ENCODE results near the gene WDR35. TPM values are rescaled to one million over a fixed set of nuclear protein-coding genes. Genes with fewer than 3 reads are reported as not detected.

The WDR35 gene
- total RNA-seq, 1 donor from 2014 or later = 25.7 TPM

DNA sequence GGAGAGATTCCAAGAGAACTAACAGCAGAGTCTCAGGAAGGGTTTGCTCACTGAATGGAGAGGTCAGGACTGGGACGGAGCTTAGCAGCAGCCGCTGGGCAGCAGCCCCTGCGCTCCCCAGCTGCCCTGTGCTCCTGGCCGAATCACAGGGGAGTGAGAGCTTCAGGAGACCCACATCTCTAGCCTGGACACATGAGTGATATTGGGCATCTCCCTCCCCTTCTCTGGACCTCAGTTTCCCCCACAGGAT is 22.1 kb upstream of the WDR35 start:
- DNase-seq (ENCODE audit: low spot score in 2 of 2) (no peak), FAIRE-seq (no peak)

DNA sequence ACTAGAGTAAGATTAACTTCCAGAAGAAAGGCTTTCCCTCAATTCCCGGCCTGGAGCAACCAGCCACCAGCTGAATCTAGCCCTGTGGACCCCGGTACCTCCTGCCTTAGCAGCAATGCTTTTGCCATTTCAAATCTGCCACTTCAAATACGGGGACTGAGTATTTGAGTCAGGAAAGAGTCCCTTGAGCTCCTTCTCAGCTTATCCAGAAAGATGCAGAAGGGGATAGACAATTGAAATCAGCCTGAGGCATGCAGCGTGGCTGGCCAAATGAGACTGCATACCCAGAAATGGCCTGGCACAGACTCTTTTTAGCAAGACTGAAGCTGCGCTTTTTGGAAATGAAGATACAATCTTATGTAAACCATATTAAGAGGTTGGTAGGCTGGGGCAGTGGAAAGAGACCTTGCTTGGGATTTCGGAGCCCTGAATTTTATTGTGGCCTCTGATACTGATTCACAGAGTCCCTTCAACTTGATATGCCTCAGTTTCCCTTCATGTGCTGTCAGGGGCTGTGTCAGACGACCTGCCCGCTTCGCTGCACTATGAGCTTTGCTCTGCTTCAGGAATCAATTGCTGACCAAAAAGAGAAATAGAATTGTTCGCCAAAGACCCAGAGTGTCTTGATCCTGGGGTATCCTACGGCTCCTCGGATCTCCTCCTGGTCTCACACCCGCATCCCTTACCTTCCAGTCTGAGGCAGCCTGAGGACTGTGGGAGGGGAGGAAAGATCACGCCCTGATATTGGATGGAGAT is 21.5 kb upstream of the WDR35 start:
- DNase-seq (ENCODE audit: low spot score in 2 of 2) (no peak), FAIRE-seq (no peak)

DNA sequence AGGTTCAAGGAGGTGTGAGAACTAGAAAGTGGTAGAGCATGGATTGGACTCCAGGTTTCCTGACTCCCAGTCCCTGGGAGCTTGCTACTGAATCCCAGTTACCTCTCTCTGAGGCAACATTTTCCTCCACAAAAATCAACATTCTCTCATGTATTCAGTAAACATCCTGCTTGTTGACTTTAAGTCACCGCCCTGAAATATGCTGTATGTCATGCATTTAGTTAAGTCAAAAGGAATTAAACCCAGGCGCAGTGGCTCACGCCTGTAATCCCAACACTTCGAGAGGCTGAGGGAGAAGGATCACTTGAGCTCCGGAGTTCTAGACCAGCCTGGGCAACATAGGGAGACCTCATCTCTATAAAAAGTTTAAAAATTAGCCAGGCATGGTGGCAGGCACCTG is 18.8 kb upstream of the WDR35 start:
- FAIRE-seq = no peak
- DNase-seq (ENCODE audit: low spot score in 2 of 2) = no peak

DNA sequence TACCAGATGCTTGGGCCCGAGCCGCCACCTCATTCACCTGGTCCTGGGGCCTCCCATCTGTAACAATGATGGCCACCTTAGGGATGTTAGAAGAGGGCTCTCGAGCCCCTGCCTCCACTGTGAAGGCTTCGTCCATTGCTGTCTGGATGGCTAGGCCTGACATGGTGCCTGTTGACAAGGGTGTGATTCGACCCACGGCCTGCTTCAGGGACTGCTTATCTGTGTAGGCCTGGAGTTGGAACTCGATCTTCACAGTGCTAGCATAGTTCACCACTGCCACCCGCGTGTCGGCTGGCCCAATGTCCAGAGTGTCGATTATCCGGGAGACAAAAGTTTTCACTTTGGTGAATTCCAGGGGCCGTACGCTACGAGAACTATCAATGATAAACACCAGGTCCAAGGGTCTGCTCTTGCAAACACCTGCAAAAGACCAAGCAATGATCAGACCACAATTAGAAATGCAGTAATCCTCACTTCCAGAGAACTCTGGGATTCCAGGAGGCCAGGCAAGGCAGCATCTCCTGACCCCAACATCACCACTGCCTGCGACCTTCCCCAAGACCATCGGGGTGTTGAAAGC is 16.1 kb upstream of the WDR35 start:
- FAIRE-seq (no peak), DNase-seq (ENCODE audit: low spot score in 2 of 2) (no peak)

DNA sequence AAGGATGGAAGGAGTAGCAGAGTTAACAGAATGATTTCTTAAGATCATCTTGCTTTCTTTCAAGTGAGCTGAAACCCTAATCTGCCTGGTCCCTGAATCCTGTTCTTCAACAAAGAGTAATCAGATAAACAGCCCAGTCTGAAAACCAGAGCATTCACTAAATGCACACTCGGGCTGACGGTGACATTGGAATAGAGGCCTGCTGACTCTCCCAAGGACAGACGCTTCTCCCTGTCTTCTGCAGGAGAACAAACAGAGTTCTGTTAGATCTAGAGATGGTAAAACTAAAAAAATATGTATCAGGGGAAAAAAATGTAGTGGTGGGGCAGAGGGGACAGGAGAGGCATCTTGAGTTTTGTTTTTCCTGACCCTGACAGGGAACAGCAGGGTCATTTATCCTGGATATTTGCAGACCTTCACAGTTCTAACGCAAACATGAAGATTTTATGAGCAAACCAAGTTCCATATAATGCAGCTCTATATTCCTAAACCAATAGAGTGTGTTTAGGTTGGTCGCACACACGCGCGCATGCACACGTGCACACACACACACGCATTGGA is 15.2 kb upstream of the WDR35 start:
- no peak for FAIRE-seq
- DNase-seq (ENCODE audit: low spot score in 2 of 2) = no peak

DNA sequence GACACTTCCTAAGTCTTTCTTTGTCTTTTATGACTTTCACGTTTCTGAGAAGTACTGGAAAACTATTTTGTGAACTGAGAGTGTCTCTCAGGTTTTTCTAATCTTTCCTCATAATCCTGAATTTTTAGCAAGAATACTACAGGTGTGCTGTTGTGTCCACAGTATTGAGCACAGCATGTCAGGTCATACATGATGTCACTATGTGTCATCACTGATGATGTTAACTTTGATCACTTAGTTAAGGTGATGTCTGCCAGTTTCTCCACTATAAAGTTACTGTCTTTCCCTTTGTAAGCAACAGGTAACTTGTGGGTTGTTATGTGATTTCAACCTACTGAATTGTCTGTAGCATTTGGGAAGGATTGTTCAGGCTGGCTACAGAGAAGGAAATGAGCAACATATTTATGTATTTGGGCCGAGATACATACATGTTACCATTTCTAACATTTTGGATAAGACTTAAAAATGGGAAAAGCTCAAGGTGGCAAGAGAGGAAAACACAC is 11.5 kb upstream of the WDR35 start:
- no peak for DNase-seq (ENCODE audit: low spot score in 2 of 2)
- FAIRE-seq = no peak

DNA sequence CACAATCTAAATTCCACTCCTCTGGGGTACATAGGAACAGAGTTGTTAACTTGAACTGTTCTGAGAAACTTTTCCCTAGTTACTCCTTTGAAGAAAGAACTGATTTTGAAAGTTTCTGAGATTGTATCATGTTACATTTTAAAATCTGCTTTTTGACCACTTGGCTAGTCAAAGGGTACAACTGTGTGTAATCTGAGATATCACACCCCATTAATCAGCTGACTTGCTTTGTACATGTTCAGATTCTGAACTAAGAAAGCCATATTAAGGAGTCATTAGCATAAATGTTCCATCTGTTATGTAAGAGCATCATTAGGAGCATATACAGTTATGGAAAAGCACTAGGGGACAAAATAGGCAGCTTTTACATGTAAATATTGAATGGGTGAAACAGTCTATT is 3.8 kb upstream of the WDR35 start:
- DNase-seq (ENCODE audit: low spot score in 2 of 2) = no peak
- FAIRE-seq = no peak

DNA sequence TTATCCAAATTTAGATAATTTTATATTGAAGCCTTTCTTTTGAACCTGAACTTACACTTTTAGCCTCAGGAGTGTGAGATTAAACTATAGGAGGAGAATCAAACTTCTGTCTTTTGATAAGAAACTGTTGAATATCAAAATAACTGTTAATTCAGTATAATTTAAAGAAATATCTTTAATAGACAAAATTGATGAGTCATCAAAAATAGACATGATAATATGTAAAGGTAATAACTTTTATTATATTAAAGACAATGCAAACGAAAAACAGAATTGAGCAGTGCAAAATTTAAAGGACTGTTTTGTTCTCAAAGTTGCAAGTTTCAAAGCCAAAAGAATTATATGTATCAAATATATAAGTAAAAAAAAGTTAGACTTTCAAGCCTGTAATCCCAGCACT is 2.0 kb upstream of the WDR35 start:
- DNase-seq (ENCODE audit: low spot score in 2 of 2) (no peak), FAIRE-seq (no peak)

DNA sequence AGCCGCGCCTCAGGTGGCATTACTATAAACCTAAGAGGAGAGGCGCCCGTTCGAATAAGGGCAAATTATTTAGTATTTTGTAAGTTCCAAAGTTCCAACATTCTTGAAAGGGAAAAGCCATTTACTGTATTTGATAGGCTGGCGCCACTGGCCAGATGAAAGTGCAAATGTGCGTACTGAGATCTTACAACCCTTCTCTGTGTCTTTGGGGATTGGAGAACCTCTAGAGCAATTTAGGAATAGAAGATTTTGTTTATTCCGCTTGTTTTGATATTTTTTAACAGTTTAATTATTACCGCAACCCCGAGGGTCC is 467 bp upstream of the WDR35 start:
- DNase-seq (ENCODE audit: low spot score in 2 of 2) (no peak), FAIRE-seq (no peak)

DNA sequence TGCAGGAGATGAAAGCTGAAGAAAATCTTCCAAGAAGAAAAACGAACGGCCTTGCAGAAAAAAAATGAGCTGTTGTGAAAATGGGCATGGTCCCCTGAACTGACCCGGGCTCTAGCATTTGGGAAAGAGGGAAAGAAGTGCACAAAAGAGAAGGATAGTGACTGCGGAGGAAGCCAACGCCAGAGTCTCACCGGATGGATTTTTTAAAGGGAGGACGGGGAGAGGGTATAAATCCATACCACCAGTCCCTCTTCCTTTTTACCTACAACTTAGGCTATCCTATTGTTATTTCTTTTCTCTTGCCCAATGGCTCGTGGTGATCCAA is 601 bp downstream of the WDR35 start:
- no peak for DNase-seq (ENCODE audit: low spot score in 2 of 2)
- no peak for FAIRE-seq

DNA sequence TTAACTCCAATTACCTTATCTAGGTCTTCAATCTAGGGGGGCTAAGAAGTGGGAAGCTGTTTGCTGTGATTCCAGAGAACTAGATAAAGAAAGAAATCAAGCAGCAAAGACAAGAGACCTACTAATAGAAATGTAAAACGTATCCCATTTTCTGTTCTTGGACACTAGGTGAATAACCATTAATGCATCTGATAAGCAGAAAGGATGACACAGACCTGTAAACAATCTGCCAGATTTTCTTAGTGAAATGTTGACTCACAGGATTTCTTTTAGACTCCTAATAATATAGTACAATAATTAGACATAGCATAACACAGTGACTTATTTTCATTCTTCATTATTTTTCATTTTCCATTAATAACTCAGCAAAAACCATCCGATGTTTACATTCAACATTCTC is 1.3 kb downstream of the WDR35 start:
- FAIRE-seq (no peak), DNase-seq (ENCODE audit: low spot score in 2 of 2) (no peak)

DNA sequence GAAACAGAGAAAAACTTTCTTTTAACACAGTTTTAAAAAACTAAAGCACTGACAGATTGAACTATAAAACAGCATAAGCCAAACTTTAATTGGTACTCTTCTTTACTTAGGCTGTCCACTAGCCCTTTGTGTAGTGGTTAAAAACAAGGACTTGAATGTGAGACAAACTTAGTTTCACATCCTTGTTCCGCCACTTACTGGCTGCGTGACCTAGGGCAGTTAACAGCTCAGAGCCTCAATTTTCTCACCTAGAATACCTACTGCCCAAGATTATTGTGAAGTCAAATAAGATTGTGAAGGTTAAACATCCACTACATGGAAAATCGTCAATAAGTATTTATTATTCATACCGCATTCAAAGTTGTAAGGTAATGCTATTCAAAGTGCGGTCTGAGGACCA is 2.0 kb downstream of the WDR35 start:
- DNase-seq (ENCODE audit: low spot score in 2 of 2) = no peak
- FAIRE-seq = no peak

DNA sequence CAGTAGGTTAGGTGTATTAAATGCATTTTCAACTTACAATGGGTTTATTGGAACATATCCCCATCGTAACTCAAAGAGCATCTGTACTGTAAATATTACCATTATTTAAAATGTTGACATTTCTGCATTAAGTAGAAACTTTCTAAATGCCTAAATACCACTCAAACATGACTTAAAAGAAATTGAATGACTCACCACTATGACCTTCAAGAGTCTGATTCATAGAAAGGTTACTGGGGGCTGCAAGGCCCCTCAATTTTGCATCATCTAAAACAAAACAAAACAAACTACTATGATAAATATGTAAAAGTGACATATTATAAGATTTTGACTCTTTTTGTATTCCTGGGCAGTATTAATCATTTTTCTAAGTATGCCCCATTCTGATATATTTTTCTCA is 7.6 kb downstream of the WDR35 start:
- FAIRE-seq = no peak
- DNase-seq (ENCODE audit: low spot score in 2 of 2) = no peak

DNA sequence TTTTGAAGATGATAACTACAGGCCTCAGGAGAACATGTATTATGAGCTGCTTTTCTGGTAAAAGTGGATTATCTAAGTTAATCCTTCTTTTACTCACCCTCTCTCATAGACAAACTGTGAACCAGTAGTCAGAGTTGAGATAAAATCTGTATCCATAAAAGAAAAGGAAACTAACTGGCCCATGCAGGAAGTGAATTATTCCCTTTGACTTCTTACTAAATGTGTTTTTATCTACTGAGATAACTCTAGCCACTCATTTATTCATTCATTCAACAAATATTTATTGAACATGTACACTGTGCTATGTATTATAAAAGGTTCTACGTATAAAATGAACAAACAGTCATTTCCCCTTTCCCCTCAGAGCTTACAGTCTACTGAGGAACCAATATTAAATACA is 10.0 kb downstream of the WDR35 start:
- FAIRE-seq = no peak
- no peak for DNase-seq (ENCODE audit: low spot score in 2 of 2)

DNA sequence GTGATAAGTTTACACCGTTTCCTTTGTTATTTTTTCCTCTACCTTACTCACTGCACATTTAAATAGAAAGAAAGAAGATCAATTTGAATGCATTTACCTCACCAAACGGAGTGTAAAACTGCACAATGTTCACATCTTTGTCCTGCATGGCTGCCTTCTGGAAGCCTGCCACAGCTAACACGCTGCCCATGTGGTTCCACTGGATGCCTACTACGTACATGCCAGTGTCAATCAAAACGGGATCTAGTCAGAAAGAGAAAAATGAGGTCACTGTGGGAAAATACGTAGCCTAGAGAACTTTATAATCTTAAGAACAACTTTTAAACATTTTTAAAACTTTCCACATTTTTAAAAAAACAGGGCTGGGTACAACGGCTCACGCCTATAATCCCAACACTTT is 16.4 kb downstream of the WDR35 start:
- no peak for FAIRE-seq
- no peak for DNase-seq (ENCODE audit: low spot score in 2 of 2)

DNA sequence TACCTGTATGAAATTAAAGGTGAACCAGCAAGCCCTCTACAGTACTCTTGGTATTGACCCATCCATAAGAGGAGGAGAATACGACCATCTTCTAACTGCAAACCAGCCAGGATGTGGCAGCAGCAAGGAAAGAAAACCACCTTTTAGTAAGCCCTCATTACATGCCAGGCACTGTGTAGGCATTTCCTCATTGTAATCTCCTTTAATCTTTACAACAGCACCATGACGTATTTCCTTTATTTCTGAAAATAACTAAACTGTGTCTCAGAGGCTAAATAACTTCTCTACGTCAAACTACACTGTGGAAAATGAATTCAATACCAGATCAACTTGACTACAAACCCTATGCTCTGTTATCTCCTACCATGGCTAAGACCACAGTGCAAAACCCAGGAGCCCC is 18.2 kb downstream of the WDR35 start:
- no peak for DNase-seq (ENCODE audit: low spot score in 2 of 2)
- no peak for FAIRE-seq

DNA sequence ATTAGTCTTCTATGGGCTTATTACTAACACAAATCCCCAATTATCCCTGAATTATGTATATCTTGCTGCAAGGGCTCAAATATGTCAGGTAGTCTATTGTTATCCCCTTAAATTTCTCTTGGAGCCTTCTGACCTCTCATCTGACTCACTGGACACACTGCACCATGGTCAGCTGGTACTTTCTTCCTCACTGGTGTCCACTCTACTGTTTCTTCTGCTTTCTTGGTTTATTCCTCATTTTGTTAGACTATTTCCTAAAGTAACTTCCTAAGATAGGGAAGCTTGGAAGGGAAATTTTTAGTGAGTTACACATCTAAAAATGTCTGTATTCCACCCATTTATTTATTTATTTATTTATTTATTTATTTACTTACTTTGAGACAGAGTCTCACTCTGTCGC is 26.5 kb downstream of the WDR35 start:
- FAIRE-seq = no peak
- DNase-seq (ENCODE audit: low spot score in 2 of 2) = no peak

DNA sequence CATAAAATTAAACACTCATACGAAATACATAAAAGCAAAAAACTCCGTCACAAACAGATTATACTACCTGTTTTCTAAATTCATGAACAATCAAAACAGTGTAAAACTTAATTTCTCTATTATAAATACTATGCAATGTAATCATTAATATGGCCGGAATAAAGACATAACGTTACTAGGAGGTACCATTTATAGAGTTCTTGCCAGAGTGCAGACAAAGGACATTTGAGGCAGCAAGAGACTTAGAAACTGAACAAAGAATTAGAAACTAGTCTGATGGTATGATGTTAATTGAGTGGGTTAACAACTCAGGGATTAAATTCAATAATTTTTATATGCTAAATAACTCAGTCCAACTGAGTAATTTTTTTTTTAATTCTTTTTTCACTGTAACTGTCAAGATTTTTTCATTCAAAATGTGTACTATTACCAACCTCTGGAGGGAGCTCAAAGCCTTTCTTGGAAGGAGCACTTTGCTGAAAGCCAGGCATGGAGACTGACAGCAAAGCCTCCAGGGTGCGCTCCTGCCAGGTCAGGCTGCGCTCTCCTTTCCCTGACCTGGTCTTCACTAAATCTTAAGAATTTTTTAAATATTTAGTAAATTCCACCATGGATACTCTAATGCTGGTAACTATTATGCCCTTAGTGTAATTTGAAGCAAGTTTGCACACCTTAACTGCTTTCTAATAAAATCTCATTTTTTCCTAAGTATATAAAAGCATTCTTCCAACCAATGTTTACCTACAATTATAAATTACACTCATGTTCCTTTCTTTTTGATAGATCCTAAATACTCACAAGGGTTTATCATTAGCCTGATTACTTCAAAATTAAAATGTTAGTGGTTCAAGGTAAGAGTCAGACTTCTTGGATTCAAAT is 34.1 kb downstream of the WDR35 start:
- FAIRE-seq (peak; percentile 96), DNase-seq (ENCODE audit: low spot score in 2 of 2) (peak; percentile 17 to 65)

DNA sequence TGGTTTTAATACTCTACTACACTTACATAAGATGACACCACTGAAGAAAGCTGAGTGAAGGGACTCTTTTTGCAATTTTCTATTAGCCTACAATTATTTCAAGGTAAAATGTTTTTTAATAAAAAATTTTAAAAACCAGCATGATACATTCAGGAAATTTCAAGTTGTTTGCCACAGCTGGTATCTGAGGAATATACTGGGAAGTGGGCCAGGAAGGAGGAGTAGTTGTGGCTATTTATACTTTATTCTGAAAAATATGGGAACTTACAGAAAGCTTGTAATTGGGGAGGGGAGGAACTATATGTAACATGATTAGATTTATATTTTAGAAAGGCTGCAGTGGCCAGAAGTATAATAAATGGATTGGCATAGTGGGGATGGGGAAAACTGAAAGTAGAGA is 40.8 kb downstream of the WDR35 start:
- DNase-seq (ENCODE audit: low spot score in 2 of 2) (no peak), FAIRE-seq (no peak)

DNA sequence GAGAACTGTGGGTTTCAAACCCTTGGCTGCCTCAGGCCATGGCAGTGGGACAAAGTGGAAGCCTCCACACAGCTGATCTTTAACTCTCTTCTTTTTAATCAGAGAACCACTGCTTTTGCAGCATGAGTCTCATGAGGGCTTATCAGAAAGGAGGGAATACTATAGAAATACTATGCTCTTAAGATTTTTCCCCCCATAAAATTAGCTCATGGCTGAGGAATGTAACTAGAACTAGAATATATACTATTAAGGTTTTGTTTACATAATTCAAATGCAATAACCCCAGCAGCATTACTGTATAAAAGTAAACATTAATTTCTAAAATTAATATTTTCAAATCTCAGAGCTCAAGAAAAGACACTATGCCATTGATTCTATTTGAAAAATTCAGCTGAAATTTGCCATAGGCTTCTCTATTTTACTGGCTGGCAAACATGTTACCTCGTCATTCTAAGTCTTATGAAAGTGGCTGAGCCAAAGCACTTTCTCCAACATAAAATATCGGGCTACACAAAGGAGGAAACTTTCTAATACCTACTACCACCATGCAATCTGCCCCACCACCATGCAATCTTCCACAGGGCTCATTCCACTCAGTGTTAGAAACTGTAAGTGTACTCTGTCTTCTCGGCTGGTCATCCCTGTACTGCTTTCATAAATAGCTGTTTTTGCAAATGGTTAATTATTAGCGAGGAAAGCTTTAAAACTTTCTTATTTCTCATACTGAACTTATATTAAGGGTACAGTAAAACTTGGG is 42.5 kb downstream of the WDR35 start:
- no peak for DNase-seq (ENCODE audit: low spot score in 2 of 2)
- FAIRE-seq = no peak

DNA sequence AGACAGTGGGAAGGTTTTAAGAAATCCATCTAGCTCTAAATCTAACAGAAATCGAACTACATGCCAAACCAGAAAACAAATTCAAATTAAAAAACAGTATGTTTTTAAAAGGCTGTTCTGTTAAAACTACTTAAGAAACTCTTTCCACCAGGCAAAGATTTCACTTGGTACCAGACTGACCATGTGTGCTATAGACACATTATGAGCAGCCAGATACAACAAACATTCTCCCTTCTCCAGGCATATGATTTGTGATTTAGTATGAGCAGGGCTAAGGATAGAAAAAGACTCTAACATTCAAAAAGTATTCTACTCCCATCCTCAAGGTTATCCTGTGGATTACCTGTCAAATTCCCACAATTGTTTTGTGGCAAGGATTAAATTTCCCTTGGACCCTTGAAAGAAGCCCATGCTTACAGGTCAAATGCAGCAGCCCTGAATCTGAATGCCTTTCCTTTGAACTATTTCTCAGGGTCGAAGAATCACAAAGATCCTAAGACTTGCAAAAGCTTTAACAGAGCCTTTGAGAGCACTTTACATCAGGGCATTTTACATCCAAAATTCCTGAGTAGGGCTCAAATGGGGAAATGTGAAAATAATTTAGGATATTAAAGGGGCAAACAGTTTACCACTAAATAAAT is 45.6 kb downstream of the WDR35 start:
- FAIRE-seq = no peak
- DNase-seq (ENCODE audit: low spot score in 2 of 2) = no peak
